CD4-positive, CD25-positive, alpha-beta regulatory T cell (primary cell): ENCODE results near the gene DIP2C. TPM values are rescaled to one million over a fixed set of nuclear protein-coding genes. Genes with fewer than 3 reads are reported as not detected.

ENCODE experiments used
- ATAC-seq, 2 donors: fragments of 150-1000 bp; cut with Tn5 transposase; one replicate each; pipeline ENCODE4 v1.10.0; 2021; ENCODE audit warnings: low read depth in 2 of 2, moderate number of reproducible peaks in 2 of 2, moderate library complexity in 1 of 2
- DNase-seq, 3 donors: peaks; one replicate each; pipeline versions ENCODE4 v3.0.0 to v3.0.0-alpha.2; 2012 to 2022; ENCODE audit warnings: mixed read lengths in 1 of 3
- H3K27ac ChIP-seq: one replicate; pipeline ENCODE4 v1.7.0; 2013; ENCODE audit warnings: mild to moderate bottlenecking, low read length; ENCODE audit not compliant: insufficient read depth, poor library complexity, severe bottlenecking
- H3K27me3 ChIP-seq: one replicate; pipeline ENCODE4 v1.7.0; 2013; ENCODE audit warnings: low read length; ENCODE audit not compliant: control insufficient read depth, insufficient read depth
- H3K36me3 ChIP-seq: one replicate; pipeline ENCODE4 v1.7.0; 2013; ENCODE audit warnings: mild to moderate bottlenecking, low read length, moderate library complexity; ENCODE audit not compliant: control insufficient read depth, insufficient read depth
- H3K4me1 ChIP-seq: 2 replicates; pipeline ENCODE4 v1.7.0; 2013; ENCODE audit warnings: mild to moderate bottlenecking, low read length; ENCODE audit not compliant: insufficient read depth, control insufficient read depth, poor library complexity, severe bottlenecking
- H3K4me3 ChIP-seq: one replicate; pipeline ENCODE4 v1.7.0; 2013; ENCODE audit warnings: low read depth, mild to moderate bottlenecking, low read length, moderate library complexity
- H3K9me3 ChIP-seq, 2 experiments: 1 replicate in 1 of 2; 2 replicates in 1 of 2; pipeline ENCODE4 v1.7.0; 2013; ENCODE audit warnings: low read length in 2 of 2, mild to moderate bottlenecking in 1 of 2, moderate library complexity in 1 of 2; ENCODE audit not compliant: control insufficient read depth in 2 of 2
- H3K27ac Mint-ChIP-seq, 3 donors: one replicate each; pipeline ENCODE4 v1.8.0; 2020 to 2022; ENCODE audit warnings: mild to moderate bottlenecking in 3 of 3, mixed read lengths in 3 of 3, moderate library complexity in 2 of 3
- H3K27me3 Mint-ChIP-seq: one replicate; pipeline ENCODE4 v1.8.0; 2022; ENCODE audit warnings: mild to moderate bottlenecking, mixed read lengths
- H3K36me3 Mint-ChIP-seq: one replicate; pipeline ENCODE4 v1.8.0; 2020; ENCODE audit warnings: mixed read lengths
- H3K4me1 Mint-ChIP-seq, 4 donors: one replicate each; pipeline ENCODE4 v1.8.0; 2020 to 2022; ENCODE audit warnings: mixed read lengths in 4 of 4, mild to moderate bottlenecking in 1 of 4
- H3K4me3 Mint-ChIP-seq, 4 donors: one replicate each; pipeline ENCODE4 v1.8.0; 2020 to 2022; ENCODE audit warnings: mild to moderate bottlenecking in 4 of 4, mixed read lengths in 4 of 4, moderate library complexity in 3 of 4
- H3K9me3 Mint-ChIP-seq, 7 donors: one replicate each; pipeline ENCODE4 v1.8.0; 2020 to 2022; ENCODE audit warnings: mixed read lengths in 7 of 7, mild to moderate bottlenecking in 3 of 7, moderate library complexity in 2 of 7
- polyA plus RNA-seq, 4 donors: library from polyadenylated mRNA; unstranded; fragments of 300-500 nt; fragmentation: Illumina TruSeq; gene quantifications; one replicate each; pipeline ENCODE4 v1.2.3, GENCODE V29; 2021
- total RNA-seq: library from RNA; stranded (reverse); gene quantifications from one replicate; pipeline ENCODE4 v1.2.3, GENCODE V29; 2022

The DIP2C gene
- total and polyA plus RNA-seq, 5 donors from 2014 or later = 0.47 to 4.1 (median 0.54) TPM

DNA sequence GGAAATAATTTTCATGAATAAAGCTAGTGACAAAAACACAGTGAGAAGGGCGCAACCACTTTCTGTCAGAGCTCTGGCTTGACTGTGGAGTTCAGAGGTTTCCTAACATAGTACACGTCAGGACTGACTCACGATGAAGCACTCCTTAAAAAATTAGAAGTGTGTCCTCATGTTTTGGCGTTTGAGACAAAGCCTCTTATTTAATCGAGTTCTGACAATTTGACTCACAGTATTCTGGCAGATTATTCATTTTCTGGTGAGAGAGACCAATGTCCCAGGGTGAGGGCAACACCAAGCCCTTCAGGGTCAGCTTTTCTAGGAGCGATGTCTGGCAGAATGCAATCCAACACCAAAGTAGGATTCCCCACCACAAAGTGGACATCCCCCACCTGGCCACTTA lies 108.7 kb downstream of the DIP2C start:
- Histone ChIP-seq H3K36me3 (no peaks in the 10 kb centered on the region), H3K27ac (no peak overlapping the region), H3K4me3 (no peak overlapping the region), H3K27me3 (no peaks in the 10 kb centered on the region), H3K4me1 (no peaks in the 10 kb centered on the region), H3K9me3 (no peaks in the 10 kb centered on the region)
- no peaks in the 10 kb centered on the region for H3K27me3 Mint-ChIP-seq
- H3K36me3 Mint-ChIP-seq = no peaks in the 10 kb centered on the region
- no peak for ATAC-seq
- no peaks in the 10 kb centered on the region for H3K4me1 Mint-ChIP-seq
- H3K4me3 Mint-ChIP-seq = no peak overlapping the region
- no peak overlapping the region for H3K27ac Mint-ChIP-seq
- H3K9me3 Mint-ChIP-seq = peaks cover 0 to 2% (median 0%) of the 10 kb centered on the region in 7 donors
- DNase-seq = no peak

DNA sequence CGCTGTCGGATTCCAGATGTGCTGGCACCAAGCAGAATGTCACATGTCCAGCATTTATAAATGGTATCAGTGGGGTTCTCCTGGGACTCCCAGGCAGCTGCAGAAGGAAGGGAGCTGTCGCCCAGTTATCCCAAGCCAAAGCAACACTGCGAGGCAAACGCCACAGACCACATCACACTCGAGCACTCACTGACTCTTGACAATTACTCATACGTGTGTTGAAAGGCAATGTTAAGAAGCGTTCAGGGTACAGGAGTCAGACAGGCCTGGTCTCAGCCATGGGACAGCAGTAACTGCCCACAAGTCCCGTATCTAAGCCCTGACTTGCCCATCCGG lies 113.4 kb downstream of the DIP2C start:
- no peak overlapping the region for H3K27ac Mint-ChIP-seq
- H3K9me3 Mint-ChIP-seq = peaks cover 0 to 2% (median 0%) of the 10 kb centered on the region in 7 donors
- H3K36me3 ChIP-seq = no peaks in the 10 kb centered on the region

DNA sequence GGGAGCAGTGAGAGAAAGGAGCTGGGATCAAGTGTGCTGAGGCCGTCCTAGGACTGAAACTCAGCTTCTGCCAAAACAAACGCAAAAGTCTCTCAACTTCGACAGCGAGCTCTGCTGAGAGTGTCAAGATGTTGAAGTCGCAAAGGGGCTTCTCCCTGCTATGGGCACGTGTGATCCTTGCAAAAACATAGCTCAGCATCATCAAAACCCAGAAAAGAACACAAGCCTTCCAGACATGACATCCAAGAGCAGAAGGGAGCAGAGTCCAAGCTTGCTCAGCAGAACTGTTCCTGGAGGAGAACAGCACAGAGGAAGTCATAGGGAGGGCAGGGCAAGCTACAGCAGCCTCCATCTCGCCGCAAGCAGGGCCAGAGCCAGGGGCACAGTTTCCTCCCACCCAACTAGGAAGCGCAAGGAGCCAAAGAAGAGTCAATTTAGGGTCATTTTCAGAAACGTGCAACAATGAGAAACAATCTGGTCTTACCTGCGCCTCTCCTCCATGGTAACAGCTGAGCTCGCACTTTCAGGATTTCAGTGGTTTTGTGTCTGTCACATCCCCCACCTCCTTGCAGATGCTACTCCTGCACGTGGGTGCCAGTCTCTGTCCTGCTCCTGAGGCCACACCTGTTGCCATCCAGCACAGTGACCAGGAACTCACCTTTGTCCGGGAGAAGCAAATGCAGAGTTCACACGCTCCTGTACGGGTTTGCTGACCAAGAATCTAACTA lies 113.9 kb downstream of the DIP2C start:
- Mint-ChIP-seq H3K36me3 (no peaks in the 10 kb centered on the region), H3K9me3 (peaks cover 0 to 2% (median under 1%) of the 10 kb centered on the region in 7 donors), H3K27ac (no peak overlapping the region), H3K4me1 (no peaks in the 10 kb centered on the region), H3K4me3 (no peak overlapping the region), H3K27me3 (peaks cover 13% of the 10 kb centered on the region)
- DNase-seq (no peak), ATAC-seq (no peak)
- H3K4me3 ChIP-seq = no peak overlapping the region
- H3K9me3 ChIP-seq = no peaks in the 10 kb centered on the region
- H3K4me1 ChIP-seq = no peaks in the 10 kb centered on the region
- no peak overlapping the region for H3K27ac ChIP-seq
- H3K36me3 ChIP-seq = no peaks in the 10 kb centered on the region
- H3K27me3 ChIP-seq = no peaks in the 10 kb centered on the region

More for the DNA sequence above, 113.4 kb downstream of the DIP2C start:
- Histone ChIP-seq H3K27ac (no peak overlapping the region), H3K27me3 (no peaks in the 10 kb centered on the region), H3K9me3 (no peaks in the 10 kb centered on the region), H3K4me1 (no peaks in the 10 kb centered on the region), H3K4me3 (no peak overlapping the region)
- Mint-ChIP-seq H3K4me3 (no peak overlapping the region), H3K4me1 (no peaks in the 10 kb centered on the region), H3K27me3 (peaks cover 13% of the 10 kb centered on the region), H3K36me3 (no peaks in the 10 kb centered on the region)
- no peak for ATAC-seq
- DNase-seq = no peak

DNA sequence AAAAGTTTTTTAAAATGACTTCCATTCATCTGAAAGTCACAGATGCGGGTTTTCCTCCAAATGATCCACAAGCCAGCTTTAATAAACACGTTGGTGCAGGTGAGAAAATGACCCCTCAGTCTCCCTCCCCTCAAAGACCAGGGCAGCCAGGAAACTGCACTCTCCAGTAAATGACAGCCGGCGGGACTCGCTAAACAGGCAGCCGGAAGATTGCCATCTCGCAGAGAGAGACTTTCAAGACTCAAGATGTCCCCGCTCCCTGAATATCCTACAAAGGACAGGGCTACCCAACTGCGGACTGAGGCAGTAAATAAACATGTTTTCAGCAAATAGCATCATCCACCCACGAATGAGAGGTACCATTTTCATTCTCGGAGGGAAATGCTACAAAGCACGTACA lies 116.8 kb downstream of the DIP2C start:
- Histone ChIP-seq H3K4me1 (no peaks in the 10 kb centered on the region), H3K36me3 (no peaks in the 10 kb centered on the region), H3K4me3 (no peak overlapping the region), H3K9me3 (peaks cover 0 to 6% of the 10 kb centered on the region in 2 experiments), H3K27ac (no peak overlapping the region), H3K27me3 (no peaks in the 10 kb centered on the region)
- Mint-ChIP-seq H3K36me3 (no peaks in the 10 kb centered on the region), H3K4me3 (no peak overlapping the region), H3K27me3 (peaks cover 13% of the 10 kb centered on the region), H3K27ac (no peak overlapping the region), H3K4me1 (no peaks in the 10 kb centered on the region), H3K9me3 (peaks cover 0 to 9% (median 2%) of the 10 kb centered on the region in 7 donors)
- ATAC-seq = no peak
- no peak for DNase-seq

DNA sequence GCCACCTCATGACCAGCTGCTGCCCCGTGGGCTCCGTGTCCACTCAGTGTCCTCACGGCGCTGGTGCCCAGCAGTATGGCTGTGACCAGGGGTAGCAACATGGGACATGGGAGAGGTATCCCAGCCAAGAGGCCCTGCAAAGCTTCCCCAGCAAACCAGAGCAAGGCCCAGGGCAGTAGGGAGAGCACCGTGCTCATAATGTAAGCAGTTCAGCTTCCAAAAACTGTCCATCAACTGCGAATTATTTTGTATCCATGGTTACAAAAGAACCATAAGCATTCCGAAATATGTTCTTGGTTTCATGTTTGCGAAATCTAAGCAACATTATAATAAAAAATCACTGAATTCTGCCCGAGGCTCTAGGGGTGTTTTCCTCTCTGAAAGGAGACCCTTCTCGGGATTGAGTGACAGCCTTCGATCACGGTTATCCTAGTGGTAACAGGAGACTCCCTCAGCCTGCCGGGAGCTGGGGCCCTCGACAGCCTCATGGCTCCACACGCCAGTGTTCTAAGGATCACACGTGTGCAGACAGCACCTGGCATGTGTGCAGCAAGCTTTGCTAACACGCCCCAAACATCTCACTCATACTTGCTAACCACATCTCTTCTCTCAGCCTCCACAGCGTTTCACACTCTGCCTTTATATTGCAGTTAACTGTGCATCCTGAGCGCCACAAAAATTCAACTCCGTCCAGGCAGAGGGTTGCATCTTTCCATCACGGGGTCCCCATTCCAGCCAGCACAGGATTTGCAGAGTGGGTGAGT lies 117.6 kb downstream of the DIP2C start:
- Histone ChIP-seq H3K9me3 (peaks cover 0 to 6% of the 10 kb centered on the region in 2 experiments), H3K27me3 (no peaks in the 10 kb centered on the region), H3K4me1 (no peaks in the 10 kb centered on the region), H3K36me3 (no peaks in the 10 kb centered on the region), H3K4me3 (no peak overlapping the region), H3K27ac (no peak overlapping the region)
- no peak for DNase-seq
- no peaks in the 10 kb centered on the region for H3K4me1 Mint-ChIP-seq
- no peak overlapping the region for H3K27ac Mint-ChIP-seq
- no peak for ATAC-seq
- H3K9me3 Mint-ChIP-seq = peaks cover 0 to 9% (median 2%) of the 10 kb centered on the region in 7 donors
- no peak overlapping the region for H3K4me3 Mint-ChIP-seq
- no peaks in the 10 kb centered on the region for H3K36me3 Mint-ChIP-seq
- H3K27me3 Mint-ChIP-seq = peaks cover 13% of the 10 kb centered on the region

DNA sequence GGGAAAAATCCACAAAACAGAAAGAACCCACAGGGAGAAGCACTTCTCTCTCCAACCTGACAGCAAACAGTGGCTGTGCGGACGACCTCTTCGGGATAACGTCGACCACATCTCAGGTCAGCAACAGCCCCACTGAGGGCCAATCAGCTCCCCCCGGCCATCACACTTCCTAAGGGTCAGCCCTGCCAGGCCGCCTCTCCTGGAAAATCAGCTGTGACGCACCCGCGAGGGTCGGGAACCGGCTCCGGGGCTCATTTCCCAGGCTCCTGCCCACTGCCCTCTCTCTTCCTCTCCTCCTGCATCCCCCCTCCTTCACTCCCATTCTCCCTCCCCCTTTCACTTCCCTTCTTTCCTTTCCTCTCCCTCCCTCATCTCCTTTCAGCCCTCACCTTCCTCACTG lies 118.3 kb downstream of the DIP2C start:
- no peak overlapping the region for H3K4me3 ChIP-seq
- Mint-ChIP-seq H3K9me3 (peaks cover 0 to 9% (median 2%) of the 10 kb centered on the region in 7 donors), H3K4me3 (no peak overlapping the region), H3K4me1 (no peaks in the 10 kb centered on the region), H3K27me3 (peaks cover 13% of the 10 kb centered on the region), H3K36me3 (no peaks in the 10 kb centered on the region), H3K27ac (no peak overlapping the region)
- no peaks in the 10 kb centered on the region for H3K4me1 ChIP-seq
- no peaks in the 10 kb centered on the region for H3K27me3 ChIP-seq
- no peak overlapping the region for H3K27ac ChIP-seq
- no peak for ATAC-seq
- no peak for DNase-seq
- H3K9me3 ChIP-seq = peaks cover 0 to 6% of the 10 kb centered on the region in 2 experiments
- H3K36me3 ChIP-seq = no peaks in the 10 kb centered on the region

DNA sequence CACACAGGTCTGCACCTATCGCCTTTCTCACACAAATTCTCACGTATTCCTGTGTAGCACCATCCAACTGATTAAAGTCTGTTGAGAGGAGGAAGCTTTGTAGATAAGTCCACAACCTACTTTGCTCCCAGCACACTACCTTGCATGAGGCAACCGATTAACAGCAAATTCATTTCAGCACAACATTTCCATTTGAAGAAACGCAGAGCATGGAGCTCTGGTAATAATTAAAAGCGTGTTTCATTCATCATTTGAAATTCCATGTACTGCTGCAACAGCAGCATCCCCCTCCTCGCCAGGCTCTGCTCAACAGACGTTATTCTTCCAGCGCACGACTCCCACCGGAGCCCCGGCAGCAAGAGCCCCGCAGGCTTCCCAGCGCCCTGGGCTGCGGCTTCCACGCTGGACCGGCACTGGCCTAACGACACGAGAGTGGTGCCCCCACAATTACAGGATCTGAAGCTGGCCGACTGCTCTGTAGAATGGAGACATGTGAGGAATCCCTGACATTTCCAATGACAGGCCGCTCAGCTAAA lies 118.8 kb downstream of the DIP2C start:
- Mint-ChIP-seq H3K4me3 (no peak overlapping the region), H3K4me1 (no peaks in the 10 kb centered on the region), H3K36me3 (no peaks in the 10 kb centered on the region), H3K27ac (no peak overlapping the region), H3K9me3 (peaks cover 0 to 9% (median 2%) of the 10 kb centered on the region in 7 donors), H3K27me3 (peaks cover 13% of the 10 kb centered on the region)
- H3K27me3 ChIP-seq = no peaks in the 10 kb centered on the region
- H3K4me3 ChIP-seq = no peak overlapping the region
- no peak for DNase-seq
- no peaks in the 10 kb centered on the region for H3K36me3 ChIP-seq
- H3K4me1 ChIP-seq = no peaks in the 10 kb centered on the region
- no peak for ATAC-seq
- no peak overlapping the region for H3K27ac ChIP-seq
- H3K9me3 ChIP-seq = peaks cover 0 to 6% of the 10 kb centered on the region in 2 experiments
